GM13977 (cell line): Measurements from ENCODE around the gene VPS9D1.
"Not testable (repeated sequence)": the region's sequence is repeated elsewhere in the genome, so short reads cannot be mapped to it uniquely, and the experiment has no call there.

ENCODE experiments used
- DNase-seq: peaks from one replicate; pipeline ENCODE4 v3.0.0; 2012; ENCODE audit warnings: low spot score
- in situ Hi-C: fragments of 300-500 bp; cut with MboI; formaldehyde crosslinking; loops from one replicate; pipeline ENCODE4 v1.12.0; 2022; ENCODE audit warnings: low sequenced_read_pairs, low pct_unique_long_range_greater_than_20kb, mixed read lengths, inconsistent platforms; ENCODE audit not compliant: unreplicated experiment
- TF ChIP-seq, protein P1 (sequence below): IDR thresholded peaks from 2 replicates; pipeline ENCODE4 v1.5.1; 2012; ENCODE audit warnings: mild to moderate bottlenecking, control low read depth; ENCODE audit not compliant: insufficient read depth; ENCODE audit errors: extremely low read depth, missing control alignments

VPS9D1 gene

DNA sequence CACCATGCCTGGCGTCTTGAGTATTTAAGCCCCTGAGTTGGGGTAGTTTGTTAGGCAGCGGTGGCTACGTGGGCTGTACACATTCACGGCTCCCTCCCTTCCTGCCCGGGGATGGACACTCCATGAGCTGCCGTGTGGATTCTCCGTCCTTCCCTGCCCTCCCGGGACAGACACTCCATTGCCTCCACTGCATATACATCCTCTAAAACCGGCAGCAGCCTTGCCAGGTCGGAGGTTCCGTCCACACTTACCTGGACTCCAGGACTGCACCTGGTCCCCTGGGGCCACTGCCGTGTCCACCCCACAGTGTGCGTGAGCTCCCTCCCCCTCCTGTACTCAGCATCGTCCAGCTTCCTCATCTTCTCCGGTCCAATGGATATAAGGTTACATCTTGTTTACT is 15.7 kb downstream of the VPS9D1 start:
- no peak for DNase-seq
- in situ Hi-C loops = no loop called here
- TF ChIP-seq, protein P1, sequence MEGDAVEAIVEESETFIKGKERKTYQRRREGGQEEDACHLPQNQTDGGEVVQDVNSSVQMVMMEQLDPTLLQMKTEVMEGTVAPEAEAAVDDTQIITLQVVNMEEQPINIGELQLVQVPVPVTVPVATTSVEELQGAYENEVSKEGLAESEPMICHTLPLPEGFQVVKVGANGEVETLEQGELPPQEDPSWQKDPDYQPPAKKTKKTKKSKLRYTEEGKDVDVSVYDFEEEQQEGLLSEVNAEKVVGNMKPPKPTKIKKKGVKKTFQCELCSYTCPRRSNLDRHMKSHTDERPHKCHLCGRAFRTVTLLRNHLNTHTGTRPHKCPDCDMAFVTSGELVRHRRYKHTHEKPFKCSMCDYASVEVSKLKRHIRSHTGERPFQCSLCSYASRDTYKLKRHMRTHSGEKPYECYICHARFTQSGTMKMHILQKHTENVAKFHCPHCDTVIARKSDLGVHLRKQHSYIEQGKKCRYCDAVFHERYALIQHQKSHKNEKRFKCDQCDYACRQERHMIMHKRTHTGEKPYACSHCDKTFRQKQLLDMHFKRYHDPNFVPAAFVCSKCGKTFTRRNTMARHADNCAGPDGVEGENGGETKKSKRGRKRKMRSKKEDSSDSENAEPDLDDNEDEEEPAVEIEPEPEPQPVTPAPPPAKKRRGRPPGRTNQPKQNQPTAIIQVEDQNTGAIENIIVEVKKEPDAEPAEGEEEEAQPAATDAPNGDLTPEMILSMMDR = no peak

DNA sequence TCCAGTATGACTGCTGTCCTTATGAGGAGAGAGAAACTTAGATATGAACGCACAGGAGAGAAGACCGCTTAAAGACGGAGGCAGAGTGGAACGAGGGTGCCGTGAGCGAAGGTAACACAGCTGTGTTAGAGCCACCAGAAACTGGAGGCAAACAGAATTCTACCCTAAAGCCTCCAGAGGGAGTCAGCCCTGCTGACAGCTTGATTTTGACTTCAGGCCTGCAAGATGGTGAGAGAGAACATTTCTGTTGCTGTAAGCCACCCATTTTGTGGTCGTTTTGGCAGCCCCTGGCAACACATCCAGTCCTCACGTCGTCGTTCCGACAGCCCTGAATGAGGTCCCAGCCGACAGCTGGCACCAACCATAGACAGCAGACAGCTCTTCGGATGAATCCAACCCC is 16.4 kb downstream of the VPS9D1 start:
- TF ChIP-seq, protein P1 = no peak
- no peak for DNase-seq
- in situ Hi-C loops = no loop called here

DNA sequence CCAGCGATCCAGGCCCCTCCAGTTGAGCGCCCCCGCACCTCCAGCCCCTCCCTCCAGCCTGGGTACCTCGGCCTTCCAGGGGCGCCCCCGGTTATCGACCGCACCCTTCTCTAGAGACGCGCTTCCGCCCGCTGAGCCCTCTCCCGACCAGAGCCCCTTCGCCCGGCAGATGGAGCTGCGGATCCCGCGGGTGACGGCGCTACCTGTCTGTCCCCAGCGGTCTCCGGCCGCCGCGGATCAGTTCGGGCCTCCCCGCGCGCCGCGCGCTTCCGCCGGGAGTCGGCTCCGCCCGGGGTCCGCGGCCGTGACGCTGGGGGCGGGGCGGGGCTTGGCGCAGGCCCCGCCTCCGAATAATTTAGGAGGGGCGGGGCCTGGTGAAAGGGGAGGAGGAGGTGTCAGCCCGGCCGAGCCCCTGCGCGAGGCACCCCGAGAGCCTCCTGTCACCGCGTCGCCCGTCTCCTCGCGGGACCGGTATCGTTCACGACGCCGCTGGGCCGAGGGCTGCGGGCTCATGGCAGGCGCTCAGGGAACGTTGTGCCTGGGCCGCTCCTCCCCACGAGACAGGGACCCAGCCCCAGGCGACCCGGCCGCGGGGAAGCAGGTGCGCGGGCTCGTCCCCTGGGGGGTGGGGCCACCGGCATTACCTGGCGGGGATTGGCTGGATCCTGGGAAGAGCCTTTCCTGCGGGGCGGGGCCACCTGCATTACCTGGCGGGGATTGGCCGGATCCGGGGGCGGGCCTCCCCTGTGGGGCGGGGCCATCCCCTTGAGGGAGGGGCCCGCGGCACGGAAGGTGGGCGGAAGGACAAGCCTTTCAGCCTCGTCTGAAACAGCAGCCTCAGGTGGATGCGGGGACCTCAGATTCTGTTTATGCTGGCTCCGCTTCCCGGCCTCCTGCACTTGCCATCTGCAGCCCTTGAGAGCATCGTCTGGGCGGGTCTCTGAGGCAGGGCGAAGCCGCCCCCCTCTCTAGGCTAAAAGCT is 19.0 kb downstream of the VPS9D1 start, which contains the start of gene SPATA2L:
Gene SPATA2L (minus strand): TSS at position 281 of the 982 bp plus-strand sequence. CDS start 473 bp downstream, outside the sequence.
- peak; percentile 99 for DNase-seq

DNA sequence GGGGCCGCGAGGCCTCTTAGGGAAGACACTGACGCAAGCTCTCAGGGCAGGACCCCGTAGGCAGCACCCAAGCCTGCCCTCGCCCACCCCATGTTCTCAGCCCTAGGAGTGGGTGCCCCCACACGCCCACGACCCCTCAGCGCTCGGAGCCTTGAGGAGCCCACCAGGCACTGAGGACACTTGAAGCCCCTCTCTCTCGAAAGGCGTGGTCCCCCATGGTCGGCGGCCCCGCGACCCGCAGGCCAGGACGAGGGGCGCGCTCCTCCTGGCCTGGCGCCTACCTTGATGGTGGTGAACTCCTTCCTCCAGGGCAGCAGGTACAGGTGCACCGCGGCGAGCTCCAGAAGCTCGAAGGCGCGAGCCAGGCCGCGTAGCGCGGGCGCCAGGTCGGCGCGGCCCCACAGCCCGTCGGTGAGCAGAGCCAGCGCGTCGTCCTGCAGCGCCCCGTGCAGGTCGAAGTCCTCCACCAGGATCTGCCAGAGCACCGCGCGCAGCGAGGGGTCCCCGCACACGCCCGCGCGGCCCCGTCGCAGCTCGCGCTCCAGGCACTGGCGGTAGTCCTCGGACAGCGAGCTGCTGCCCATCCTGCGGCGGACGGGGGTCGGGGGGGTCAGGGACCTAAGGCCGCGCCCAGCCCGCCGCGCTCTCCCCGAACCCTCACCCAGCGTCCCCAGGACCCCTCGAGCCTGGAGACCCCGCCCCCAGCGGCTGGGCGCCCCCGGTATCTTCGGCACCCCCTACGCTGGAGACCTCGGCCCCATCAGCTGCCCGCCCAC is 19.9 kb downstream of the VPS9D1 start:
- in situ Hi-C loops = no loop called here
- TF ChIP-seq, protein P1 = peak; percentile 50
- DNase-seq = peak; percentile 74

More for the DNA sequence above, 19.0 kb downstream of the VPS9D1 start, which contains the start of gene SPATA2L:
- in situ Hi-C loops = no loop called here
- TF ChIP-seq, protein P1 = peak; percentile 35

DNA sequence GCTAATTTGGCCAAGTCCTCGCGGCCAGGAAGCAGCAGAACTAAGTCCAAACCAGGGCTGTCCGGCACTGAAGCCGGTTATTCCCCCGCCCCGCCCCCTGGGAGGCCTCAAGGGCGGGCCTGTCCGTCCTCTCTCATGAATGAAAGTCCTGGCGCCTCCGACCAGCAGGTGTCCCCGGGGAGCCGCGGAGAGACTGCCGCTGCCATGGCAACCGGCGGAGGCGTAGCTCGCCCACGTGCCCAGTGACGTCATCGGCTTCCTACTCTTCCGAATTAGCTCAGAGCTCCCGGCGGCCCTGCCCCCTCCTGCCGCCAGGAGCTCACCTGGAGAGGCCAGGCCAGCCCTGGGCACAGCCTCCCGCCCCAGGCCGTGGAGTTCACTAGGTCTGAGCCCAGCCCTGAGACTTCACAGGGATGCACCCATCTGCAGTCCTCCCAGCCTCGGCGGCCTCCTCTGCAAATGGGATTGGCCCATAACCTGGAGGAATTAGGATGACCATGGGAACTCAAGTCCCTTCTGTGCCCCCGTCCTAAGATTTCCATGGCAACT is 20.5 kb downstream of the VPS9D1 start:
- TF ChIP-seq, protein P1 = peak; percentile 78
- DNase-seq = peak; percentile 98
- in situ Hi-C loops = no loop called here

DNA sequence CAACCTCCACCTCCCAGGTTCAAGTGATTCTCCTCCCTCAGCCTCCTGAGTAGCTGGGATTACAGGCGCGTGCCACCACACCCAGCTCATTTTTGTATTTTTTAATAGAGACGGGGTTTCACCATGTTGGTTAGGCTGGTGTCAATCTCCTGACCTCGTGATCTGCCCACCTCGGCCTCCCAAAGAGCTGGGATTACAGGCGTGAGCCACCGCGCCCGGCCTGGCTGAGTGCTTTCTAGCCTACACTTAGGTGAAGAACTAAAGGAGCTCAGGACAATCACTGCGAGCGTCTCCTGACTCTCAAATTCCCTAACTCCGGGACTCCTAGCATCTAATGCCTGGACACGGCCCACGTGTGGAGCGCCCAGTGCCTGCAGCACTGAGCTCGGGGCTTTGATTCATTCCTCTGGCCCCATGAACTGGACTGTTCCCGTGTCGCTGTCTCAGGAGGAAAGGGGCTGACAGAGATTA is 21.0 kb downstream of the VPS9D1 start:
- DNase-seq, in situ Hi-C loops: not testable (repeated sequence)

DNA sequence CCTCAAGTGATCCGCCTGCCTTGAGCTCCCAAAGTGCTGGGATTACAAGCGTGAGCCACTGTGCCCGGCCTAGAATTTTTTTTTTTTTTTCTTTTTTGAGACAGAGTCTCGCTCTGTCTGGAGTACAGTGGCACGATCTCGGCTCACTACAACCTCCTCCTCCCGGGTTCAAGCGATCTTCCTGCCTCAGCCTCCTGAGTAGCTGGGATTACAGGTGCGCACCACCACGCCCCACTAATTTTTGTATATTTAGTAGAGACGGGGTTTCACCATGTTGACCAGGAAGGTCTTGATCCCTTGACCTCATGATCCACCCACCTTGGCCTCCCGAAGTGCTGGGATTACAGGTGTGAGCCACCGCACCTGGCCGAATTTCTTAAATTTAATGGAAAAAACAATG is 22.0 kb downstream of the VPS9D1 start:
- DNase-seq, in situ Hi-C loops: not testable (repeated sequence)
